ENCODE measurements around the gene RARS2. TPM values are rescaled to one million over a fixed set of nuclear protein-coding genes. Genes with fewer than 3 reads are reported as not detected.

RARS2 gene
- total and polyA plus RNA-seq, 2 experiments from 2014 or later = 31.8 to 38.5 TPM

DNA sequence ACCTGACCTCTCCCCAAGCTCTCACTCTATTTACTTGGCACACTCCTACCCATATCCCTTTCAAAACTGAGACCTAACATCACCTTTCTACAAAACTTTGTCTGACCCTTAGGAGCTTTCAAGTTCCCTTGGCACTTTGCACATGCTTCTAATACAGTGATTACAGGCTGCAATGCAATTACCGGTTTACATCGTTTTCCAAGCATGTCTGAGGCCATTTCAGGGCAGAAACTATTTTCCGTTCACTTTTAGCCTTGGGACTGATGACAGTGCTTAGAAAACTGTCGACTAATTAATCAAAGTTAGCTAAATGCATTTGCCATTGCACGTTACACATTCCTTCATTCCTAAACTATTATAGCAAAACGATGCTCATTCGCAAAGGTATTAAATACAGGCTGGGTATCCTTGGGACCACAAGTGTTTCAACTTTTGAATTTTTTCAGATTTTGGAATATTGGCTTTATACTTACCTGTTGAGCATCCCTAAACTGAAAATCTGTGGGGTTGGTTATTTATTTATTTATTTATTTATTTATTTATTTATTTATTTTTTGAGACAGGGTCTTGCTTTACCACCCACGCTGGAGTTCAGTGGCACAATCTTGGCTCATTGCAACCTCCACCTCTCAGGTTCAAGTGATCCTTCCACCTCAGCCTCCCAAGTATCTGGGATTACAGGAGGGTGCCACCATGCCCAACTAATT, 3.3 kb downstream of the RARS2 start (continued):
- TF ChIP-seq, protein P1, sequence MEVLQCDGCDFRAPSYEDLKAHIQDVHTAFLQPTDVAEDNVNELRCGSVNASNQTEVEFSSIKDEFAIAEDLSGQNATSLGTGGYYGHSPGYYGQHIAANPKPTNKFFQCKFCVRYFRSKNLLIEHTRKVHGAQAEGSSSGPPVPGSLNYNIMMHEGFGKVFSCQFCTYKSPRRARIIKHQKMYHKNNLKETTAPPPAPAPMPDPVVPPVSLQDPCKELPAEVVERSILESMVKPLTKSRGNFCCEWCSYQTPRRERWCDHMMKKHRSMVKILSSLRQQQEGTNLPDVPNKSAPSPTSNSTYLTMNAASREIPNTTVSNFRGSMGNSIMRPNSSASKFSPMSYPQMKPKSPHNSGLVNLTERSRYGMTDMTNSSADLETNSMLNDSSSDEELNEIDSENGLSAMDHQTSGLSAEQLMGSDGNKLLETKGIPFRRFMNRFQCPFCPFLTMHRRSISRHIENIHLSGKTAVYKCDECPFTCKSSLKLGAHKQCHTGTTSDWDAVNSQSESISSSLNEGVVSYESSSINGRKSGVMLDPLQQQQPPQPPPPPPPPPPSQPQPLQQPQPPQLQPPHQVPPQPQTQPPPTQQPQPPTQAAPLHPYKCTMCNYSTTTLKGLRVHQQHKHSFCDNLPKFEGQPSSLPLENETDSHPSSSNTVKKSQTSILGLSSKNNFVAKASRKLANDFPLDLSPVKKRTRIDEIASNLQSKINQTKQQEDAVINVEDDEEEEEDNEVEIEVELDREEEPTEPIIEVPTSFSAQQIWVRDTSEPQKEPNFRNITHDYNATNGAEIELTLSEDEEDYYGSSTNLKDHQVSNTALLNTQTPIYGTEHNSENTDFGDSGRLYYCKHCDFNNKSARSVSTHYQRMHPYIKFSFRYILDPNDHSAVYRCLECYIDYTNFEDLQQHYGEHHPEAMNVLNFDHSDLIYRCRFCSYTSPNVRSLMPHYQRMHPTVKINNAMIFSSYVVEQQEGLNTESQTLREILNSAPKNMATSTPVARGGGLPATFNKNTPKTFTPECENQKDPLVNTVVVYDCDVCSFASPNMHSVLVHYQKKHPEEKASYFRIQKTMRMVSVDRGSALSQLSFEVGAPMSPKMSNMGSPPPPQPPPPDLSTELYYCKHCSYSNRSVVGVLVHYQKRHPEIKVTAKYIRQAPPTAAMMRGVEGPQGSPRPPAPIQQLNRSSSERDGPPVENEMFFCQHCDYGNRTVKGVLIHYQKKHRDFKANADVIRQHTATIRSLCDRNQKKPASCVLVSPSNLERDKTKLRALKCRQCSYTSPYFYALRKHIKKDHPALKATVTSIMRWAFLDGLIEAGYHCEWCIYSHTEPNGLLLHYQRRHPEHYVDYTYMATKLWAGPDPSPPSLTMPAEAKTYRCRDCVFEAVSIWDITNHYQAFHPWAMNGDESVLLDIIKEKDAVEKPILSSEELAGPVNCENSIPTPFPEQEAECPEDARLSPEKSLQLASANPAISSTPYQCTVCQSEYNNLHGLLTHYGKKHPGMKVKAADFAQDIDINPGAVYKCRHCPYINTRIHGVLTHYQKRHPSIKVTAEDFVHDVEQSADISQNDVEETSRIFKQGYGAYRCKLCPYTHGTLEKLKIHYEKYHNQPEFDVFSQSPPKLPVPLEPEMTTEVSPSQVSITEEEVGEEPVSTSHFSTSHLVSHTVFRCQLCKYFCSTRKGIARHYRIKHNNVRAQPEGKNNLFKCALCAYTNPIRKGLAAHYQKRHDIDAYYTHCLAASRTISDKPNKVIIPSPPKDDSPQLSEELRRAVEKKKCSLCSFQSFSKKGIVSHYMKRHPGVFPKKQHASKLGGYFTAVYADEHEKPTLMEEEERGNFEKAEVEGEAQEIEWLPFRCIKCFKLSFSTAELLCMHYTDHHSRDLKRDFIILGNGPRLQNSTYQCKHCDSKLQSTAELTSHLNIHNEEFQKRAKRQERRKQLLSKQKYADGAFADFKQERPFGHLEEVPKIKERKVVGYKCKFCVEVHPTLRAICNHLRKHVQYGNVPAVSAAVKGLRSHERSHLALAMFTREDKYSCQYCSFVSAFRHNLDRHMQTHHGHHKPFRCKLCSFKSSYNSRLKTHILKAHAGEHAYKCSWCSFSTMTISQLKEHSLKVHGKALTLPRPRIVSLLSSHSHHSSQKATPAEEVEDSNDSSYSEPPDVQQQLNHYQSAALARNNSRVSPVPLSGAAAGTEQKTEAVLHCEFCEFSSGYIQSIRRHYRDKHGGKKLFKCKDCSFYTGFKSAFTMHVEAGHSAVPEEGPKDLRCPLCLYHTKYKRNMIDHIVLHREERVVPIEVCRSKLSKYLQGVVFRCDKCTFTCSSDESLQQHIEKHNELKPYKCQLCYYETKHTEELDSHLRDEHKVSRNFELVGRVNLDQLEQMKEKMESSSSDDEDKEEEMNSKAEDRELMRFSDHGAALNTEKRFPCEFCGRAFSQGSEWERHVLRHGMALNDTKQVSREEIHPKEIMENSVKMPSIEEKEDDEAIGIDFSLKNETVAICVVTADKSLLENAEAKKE (CRISPR knock-in tag; IDR thresholded peaks at IDR 0.05) = no peak
- TF ChIP-seq, protein P2, sequence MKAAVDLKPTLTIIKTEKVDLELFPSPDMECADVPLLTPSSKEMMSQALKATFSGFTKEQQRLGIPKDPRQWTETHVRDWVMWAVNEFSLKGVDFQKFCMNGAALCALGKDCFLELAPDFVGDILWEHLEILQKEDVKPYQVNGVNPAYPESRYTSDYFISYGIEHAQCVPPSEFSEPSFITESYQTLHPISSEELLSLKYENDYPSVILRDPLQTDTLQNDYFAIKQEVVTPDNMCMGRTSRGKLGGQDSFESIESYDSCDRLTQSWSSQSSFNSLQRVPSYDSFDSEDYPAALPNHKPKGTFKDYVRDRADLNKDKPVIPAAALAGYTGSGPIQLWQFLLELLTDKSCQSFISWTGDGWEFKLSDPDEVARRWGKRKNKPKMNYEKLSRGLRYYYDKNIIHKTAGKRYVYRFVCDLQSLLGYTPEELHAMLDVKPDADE (IDR thresholded peaks at IDR 0.05) = no peak
- TF ChIP-seq STAT1 (IDR thresholded peaks at IDR 0.05; ENCODE audit: unreplicated experiment) (no peak), EZH2 (IDR thresholded peaks at IDR 0.05; ENCODE audit: low read depth, unreplicated experiment) (no peak)

DNA sequence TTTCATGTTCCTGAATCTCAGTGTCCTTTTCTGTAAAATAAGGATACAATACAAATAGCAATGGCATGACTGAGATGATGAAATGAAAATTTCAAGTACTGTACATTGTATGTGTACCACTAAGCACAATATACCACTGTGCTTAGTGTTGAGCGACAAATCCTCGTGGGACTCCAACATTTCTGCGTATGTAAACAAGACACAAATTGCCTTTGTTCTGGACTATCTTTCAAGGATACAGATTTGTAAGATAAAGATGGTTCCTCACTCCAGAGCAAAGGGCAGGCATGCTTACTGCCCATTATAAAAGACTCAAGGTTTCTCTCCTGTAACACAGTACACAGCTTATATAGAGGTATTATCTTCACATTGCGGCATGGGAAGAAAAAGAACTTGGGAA, 6.0 kb downstream of the RARS2 start:
- H4K20me1 ChIP-seq (replicated peaks; ENCODE audit: insufficient read depth) = peaks cover 21% of the 10 kb centered on the region
- no peak overlapping the region for H3K4me2 ChIP-seq
- peaks cover 13% of the 10 kb centered on the region for H3K4me1 ChIP-seq (ENCODE audit: insufficient read depth)
- H3K79me2 ChIP-seq (replicated peaks; ENCODE audit: insufficient read depth) = peaks cover 100% of the 10 kb centered on the region
- H3K9me2 ChIP-seq (ENCODE audit: insufficient read depth) = no peaks in the 10 kb centered on the region
- ATAC-seq = no peak
- peaks cover 8% of the 10 kb centered on the region for H3K27me3 Mint-ChIP-seq (ENCODE audit: insufficient read depth, low read depth, poor library complexity)
- no peak for DNase-seq (ENCODE audit: low spot score)
- peaks cover 15% of the 10 kb centered on the region; the same call in 1 of the 2 replicates for H3K36me3 ChIP-seq (ENCODE audit: insufficient read depth)
- no peaks in the 10 kb centered on the region for H3K27me3 ChIP-seq (ENCODE audit: insufficient read depth)
- no peak overlapping the region for H3K4me3 ChIP-seq
- no peak overlapping the region for H3K4me3 Mint-ChIP-seq
- H3K36me3 Mint-ChIP-seq (ENCODE audit: low read depth) = peaks cover 49% of the 10 kb centered on the region
- H3K27ac Mint-ChIP-seq = no peak overlapping the region
- H3K27ac ChIP-seq (ENCODE audit: low read depth) = no peak overlapping the region
- no peaks in the 10 kb centered on the region for H3F3A ChIP-seq (replicated peaks; ENCODE audit: low read depth)
- H3K9me3 Mint-ChIP-seq = no peaks in the 10 kb centered on the region; the same call in 1 of the 3 replicates
- no peak overlapping the region for H2AFZ ChIP-seq
- peaks cover 22% of the 10 kb centered on the region for H3K4me1 Mint-ChIP-seq
- TF ChIP-seq JUNB (IDR thresholded peaks at IDR 0.05; ENCODE audit: unreplicated experiment) (no peak), CREB1 (CRISPR knock-in tag; IDR thresholded peaks at IDR 0.05; ENCODE audit: low read depth) (no peak), EZH2phosphoT487 (IDR thresholded peaks at IDR 0.05; ENCODE audit: unreplicated experiment) (no peak), EZH2 (IDR thresholded peaks at IDR 0.05; ENCODE audit: low read depth, unreplicated experiment) (no peak), ZNF114 (CRISPR knock-in tag; IDR thresholded peaks at IDR 0.05) (no peak)
- TF ChIP-seq, protein P1 (CRISPR knock-in tag; IDR thresholded peaks at IDR 0.05) = no peak
